GM12801 (cell line): ENCODE data around the gene SFXN2.

Source experiments
- TF ChIP-seq, protein P1 (sequence below): IDR thresholded peaks from one replicate; pipeline ENCODE4 v1.5.1; 2011; ENCODE audit warnings: control low read depth; ENCODE audit not compliant: insufficient read length; ENCODE audit errors: extremely low read depth

The SFXN2 gene

DNA sequence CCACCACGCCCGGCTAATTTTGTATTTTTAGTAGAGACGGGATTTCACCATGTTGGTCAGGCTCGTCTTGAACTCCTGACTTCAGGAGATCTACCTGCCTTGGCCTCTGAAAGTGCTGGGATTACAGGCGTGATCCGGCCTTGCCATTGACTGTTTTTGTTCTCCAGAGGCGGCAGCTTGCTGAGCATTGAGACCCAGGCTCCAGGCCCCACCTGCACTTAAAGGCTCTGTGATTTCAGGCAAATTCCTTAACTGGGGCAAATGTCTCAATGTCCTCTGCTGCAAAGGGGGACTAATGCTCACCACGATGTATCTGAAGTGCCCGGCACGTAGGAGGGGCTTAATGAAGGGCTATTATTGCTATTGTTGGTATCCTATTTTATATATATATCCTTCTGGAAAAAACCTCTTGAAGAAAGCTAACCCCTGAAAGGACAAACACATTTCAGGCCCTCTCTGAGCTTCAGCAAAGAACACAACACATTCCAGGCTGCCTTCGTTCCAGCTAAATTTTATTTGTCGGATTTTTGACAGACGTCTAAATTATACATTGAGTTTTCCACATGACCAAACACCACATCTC, 41.1 kb upstream of the SFXN2 start:
- TF ChIP-seq, protein P1, sequence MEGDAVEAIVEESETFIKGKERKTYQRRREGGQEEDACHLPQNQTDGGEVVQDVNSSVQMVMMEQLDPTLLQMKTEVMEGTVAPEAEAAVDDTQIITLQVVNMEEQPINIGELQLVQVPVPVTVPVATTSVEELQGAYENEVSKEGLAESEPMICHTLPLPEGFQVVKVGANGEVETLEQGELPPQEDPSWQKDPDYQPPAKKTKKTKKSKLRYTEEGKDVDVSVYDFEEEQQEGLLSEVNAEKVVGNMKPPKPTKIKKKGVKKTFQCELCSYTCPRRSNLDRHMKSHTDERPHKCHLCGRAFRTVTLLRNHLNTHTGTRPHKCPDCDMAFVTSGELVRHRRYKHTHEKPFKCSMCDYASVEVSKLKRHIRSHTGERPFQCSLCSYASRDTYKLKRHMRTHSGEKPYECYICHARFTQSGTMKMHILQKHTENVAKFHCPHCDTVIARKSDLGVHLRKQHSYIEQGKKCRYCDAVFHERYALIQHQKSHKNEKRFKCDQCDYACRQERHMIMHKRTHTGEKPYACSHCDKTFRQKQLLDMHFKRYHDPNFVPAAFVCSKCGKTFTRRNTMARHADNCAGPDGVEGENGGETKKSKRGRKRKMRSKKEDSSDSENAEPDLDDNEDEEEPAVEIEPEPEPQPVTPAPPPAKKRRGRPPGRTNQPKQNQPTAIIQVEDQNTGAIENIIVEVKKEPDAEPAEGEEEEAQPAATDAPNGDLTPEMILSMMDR: no peak

DNA sequence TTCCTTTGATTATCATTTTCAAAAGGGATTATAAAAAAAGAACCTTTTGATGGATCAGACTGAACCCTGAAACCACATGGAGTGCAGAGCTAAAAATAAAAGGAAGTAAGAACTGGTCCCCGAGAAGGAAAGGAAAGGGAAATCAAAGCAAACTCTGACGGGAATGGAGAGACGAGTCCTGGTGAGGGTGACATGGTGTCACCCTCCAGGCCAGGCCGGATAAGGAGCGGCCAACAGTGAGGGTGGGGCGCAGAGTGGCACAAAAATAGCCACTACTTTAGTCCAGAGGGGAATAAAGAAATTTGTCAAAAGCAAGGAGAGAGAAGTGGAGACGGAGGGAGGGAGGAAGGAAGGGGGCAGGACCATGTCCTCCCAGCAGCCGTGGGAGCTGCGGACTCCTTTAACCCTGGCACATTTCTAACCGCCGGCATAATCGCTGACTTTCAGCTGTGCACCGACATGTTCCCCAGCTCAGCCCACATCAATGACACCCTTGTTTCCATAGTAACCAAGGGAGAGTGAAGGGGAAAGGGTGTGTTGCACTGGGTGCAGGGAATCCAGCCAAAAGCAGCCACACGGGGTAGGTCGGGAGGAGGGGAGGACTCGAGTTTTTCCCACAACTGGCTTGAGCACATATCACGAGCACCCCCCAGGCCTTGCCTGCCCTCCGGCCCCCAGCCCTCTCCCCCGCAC, 40.5 kb upstream of the SFXN2 start:
- TF ChIP-seq, protein P1: no peak

DNA sequence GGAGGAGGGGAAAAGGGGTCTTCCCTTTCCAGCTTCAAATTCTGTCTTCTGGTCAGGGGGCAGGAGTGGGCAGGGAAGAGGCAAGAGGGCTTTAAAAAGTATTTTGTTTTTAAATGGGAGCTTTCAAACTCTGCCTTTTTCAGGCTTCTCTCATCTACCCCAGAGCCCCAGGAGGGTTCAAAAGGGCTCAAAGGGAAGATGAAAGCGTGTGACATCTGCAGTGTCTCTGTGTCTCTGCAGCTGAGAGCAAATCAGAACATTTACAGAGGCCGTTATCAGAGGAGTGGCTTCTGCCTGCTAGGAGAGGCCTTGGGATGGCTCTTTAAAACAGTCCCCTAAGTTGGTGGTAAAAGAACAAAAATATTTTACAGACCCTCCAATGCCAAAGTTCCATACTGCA, 39.9 kb upstream of the SFXN2 start:
- TF ChIP-seq, protein P1: no peak

DNA sequence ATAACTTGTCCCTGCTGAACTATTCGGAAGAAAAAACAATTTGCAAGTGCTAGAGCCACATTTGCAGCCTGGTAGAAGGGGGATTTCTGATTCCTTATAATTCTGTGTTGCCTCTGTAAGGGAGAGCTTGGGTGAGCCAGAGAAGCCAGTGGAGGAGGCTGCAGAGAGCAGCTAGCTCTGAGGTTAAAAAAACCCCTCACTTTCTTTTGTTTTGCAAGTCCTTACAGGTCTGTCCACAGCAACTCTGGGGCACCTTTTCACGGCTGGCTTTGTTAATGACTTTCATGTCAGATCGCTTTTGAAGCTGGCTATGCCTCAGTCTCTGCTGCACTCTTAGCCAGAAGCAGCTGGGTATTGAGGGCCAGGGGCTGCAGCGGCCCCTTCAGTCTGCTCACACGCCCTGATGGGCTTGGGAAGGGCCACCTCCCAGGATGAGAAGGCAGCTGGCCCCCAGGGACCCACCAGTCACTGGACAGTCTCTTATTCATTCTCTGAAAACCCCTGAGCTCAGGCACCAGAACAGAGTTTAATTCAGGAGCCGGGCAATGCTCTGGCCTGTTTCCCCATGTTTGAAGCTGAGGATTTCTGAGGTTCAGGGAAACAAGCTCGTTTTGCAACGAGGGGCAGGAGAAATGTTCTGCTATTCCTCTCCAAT, 39.3 kb upstream of the SFXN2 start:
- TF ChIP-seq, protein P1: no peak

DNA sequence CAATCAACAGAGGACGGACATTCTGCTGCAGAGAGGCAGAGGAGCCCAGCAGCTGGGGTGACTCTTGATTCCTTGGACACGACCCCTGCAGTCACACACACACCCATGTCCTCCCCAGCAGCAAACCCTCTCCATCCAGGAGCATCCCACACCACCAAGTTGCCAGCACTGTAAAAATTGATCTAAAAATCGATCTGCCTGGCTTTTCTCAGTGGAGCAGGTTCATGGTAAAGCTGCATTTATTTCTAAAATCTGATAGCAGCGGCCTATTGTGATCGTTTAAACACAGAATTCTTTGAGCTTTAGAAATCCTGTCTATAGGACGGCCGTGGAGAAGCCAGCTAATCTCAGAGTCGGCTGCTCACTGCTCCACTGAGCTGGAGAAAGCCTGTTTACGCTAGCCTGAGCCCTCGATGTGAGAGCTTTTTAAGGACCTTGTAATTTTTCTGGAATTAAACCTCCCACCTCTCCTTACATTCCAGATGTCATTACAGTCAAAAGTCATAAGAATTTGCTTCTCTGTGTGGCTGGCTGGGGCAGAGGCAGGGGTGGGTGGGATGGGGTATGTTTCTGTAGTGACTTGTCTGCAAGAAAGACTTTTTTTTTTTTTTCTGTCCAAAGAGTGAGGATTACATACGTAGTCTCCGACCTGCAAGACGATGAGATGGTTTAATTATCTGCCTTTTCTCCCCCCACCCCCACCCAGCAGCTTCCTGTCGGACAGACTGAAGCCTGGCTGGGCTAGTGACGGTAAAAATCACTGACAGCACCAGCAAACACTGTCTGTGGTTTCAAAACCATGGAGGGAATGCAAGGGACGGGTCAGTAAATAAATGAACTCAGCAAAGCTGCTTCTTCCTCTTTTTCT, 38.5 kb upstream of the SFXN2 start:
- TF ChIP-seq, protein P1: no peak

DNA sequence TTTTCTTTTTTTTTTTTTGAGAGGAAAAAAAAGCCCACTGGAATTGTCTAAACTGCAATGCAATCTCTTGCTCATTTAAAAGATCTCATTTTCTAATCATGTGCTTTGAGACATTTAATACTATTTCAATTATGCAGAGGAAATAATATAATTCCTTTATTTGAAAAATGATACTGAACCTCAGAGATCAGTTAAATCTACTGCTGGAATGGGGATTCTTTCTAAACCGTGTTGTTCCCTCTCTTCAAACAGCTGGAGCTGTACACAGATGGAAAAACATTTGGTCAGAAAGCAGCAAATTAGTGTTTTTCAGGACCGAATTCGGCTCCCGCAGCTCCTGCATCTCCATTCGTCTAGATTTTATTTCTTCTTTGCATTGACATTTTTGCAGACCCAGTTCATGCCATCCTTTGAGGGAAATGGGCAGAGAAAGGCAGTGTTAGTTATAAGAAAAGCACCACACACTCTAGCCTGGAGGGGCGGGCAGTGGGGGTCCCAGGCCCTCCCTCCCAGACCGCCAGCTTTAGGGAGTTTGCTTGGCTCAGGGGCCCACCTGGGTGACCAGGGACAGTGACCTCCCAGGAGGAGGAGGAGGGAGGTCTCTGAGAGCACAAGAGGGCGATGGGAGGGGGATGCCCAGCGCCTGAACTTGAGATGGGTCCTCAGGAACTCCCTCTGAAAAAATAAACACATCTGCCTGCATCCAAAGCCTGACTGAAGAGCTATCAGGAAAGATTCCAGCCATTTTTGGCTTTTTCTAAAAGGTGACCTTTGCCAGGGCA, 37.7 kb upstream of the SFXN2 start:
- TF ChIP-seq, protein P1: no peak
